ENCODE results near the gene GIPC1. TPM values are rescaled to one million over a fixed set of nuclear protein-coding genes. Genes with fewer than 3 reads are reported as not detected.

Gene GIPC1
- total RNA-seq, 1 experiment from 2014 or later: 103 TPM

DNA sequence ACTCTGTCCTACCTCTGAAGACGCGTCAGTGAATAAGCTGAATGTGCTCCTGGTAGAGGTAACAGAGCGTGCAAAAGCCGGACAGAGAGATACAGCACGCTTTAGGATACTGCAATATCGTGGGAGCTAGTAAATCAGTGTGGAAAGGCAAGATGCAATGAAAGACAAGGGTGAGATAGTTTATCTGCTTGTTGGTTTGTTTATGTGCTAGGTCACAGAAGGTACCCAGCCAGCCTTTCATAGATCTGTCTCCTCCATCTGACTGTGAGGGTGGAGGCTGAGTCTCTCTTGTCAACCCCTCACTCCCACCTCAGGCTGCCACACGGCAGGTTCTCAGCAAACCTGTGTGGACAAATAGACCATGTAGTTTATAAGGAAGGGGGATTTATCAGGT is 904 bp upstream of the GIPC1 start:
- ChIA-PET CTCF (interaction anchor here (0.7 to 1.8 kb wide), 7 partner anchors 7 to 360 kb away, joined by 3 to 5 read pairs (median 3); partner anchors contain the start of gene ASF1B), RAD21 (ENCODE audit: low non-redundant PET in 1 of 2, low total read pairs in 2 of 2, uncharacterized antibody in 2 of 2, unreplicated experiment in 2 of 2) (interaction anchor here in 1 of 2 experiments (1.0 kb wide), 1 partner anchor 10 kb away, joined by 3 read pairs; no protein-coding TSS in a partner anchor), POLR2A (interaction anchor here (0.7 to 3.1 kb wide), 6 partner anchors 10 to 360 kb away, joined by 3 to 15 read pairs (median 8); partner anchors contain the start of genes ASF1B and DNAJB1)
- Histone ChIP-seq H2AFZ (ENCODE audit: low read depth, low read length, poor library complexity, severe bottlenecking) (no peak overlapping the region), H3K79me2 (ENCODE audit: insufficient read depth, low read length) (peaks cover 37% of the 10 kb centered on the region), H4K20me1 (ENCODE audit: insufficient read depth) (no peaks in the 10 kb centered on the region), H3K9me3 (ENCODE audit: control insufficient read depth in 1 of 2, insufficient read depth in 1 of 2, low read depth in 1 of 2, low read length in 2 of 2) (no peaks in the 10 kb centered on the region), H3K9ac (ENCODE audit: low read length) (peak overlapping the region; percentile 86), H3K9me2 (ENCODE audit: insufficient read depth) (no peaks in the 10 kb centered on the region), H3K27me3 (ENCODE audit: insufficient read depth, low read length) (no peaks in the 10 kb centered on the region), H3K36me3 (ENCODE audit: control insufficient read depth in 1 of 2, insufficient read depth in 2 of 2, low read length in 2 of 2) (no peaks in the 10 kb centered on the region; a peak in 1 of 4 replicates), H3K4me2 (ENCODE audit: low read length) (peak overlapping the region; percentile 79), H3K4me1 (ENCODE audit: control insufficient read depth in 1 of 2, insufficient read depth in 2 of 2, low read length in 2 of 2) (peaks cover 20 to 29% of the 10 kb centered on the region in 2 experiments), H3K4me3 (replicated peaks in 1 of 2; ENCODE audit: low read depth in 1 of 2, low read length in 2 of 2) (peak overlapping the region; percentile 31 to 78; a peak in 3 of 4 replicates), H3K27ac (ENCODE audit: low read depth, low read length) (peak overlapping the region; percentile 54)
- no peak for TF ChIP-seq POLR2AphosphoS5 (IDR thresholded peaks at IDR 0.05; ENCODE audit: low read depth, low read length)
- TF ChIP-seq, protein P1, sequence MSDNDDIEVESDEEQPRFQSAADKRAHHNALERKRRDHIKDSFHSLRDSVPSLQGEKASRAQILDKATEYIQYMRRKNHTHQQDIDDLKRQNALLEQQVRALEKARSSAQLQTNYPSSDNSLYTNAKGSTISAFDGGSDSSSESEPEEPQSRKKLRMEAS (IDR thresholded peaks at IDR 0.05): no peak
- no peak for TF ChIP-seq SIN3A (IDR thresholded peaks at IDR 0.05; ENCODE audit: low read depth)
- no peak for TF ChIP-seq EGR1 (IDR thresholded peaks at IDR 0.05; ENCODE audit: low read depth)
- TF ChIP-seq ZFX (IDR thresholded peaks at IDR 0.05): no peak
- TF ChIP-seq CEBPB (IDR thresholded peaks at IDR 0.05; ENCODE audit: low read depth): no peak
- TF ChIP-seq, protein P2, sequence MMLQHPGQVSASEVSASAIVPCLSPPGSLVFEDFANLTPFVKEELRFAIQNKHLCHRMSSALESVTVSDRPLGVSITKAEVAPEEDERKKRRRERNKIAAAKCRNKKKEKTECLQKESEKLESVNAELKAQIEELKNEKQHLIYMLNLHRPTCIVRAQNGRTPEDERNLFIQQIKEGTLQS (IDR thresholded peaks at IDR 0.05): no peak
- no peak for TF ChIP-seq FOSL1 (IDR thresholded peaks at IDR 0.05; ENCODE audit: low read depth)
- no peak for TF ChIP-seq RAD21 (IDR thresholded peaks at IDR 0.05; ENCODE audit: low read depth)
- no peak for TF ChIP-seq ZNF274 (IDR thresholded peaks at IDR 0.05; ENCODE audit: low read depth, low read length)
- no peak for TF ChIP-seq ZBTB33 (IDR thresholded peaks at IDR 0.05; ENCODE audit: extremely low read depth, insufficient replicate concordance, low read length)
- TF ChIP-seq, protein P3, sequence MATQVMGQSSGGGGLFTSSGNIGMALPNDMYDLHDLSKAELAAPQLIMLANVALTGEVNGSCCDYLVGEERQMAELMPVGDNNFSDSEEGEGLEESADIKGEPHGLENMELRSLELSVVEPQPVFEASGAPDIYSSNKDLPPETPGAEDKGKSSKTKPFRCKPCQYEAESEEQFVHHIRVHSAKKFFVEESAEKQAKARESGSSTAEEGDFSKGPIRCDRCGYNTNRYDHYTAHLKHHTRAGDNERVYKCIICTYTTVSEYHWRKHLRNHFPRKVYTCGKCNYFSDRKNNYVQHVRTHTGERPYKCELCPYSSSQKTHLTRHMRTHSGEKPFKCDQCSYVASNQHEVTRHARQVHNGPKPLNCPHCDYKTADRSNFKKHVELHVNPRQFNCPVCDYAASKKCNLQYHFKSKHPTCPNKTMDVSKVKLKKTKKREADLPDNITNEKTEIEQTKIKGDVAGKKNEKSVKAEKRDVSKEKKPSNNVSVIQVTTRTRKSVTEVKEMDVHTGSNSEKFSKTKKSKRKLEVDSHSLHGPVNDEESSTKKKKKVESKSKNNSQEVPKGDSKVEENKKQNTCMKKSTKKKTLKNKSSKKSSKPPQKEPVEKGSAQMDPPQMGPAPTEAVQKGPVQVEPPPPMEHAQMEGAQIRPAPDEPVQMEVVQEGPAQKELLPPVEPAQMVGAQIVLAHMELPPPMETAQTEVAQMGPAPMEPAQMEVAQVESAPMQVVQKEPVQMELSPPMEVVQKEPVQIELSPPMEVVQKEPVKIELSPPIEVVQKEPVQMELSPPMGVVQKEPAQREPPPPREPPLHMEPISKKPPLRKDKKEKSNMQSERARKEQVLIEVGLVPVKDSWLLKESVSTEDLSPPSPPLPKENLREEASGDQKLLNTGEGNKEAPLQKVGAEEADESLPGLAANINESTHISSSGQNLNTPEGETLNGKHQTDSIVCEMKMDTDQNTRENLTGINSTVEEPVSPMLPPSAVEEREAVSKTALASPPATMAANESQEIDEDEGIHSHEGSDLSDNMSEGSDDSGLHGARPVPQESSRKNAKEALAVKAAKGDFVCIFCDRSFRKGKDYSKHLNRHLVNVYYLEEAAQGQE (IDR thresholded peaks at IDR 0.05; ENCODE audit: low read depth): no peak
- no peak for TF ChIP-seq YY1 (IDR thresholded peaks at IDR 0.05; ENCODE audit: extremely low read depth, insufficient replicate concordance, low read depth, low read length)
- no peak for TF ChIP-seq TCF7L2 (IDR thresholded peaks at IDR 0.05; ENCODE audit: borderline replicate concordance, extremely low read depth, insufficient read depth, insufficient read length)
- TF ChIP-seq POLR2A (IDR thresholded peaks at IDR 0.05; ENCODE audit: borderline replicate concordance, extremely low read depth, insufficient read depth, insufficient read length): no peak
- TF ChIP-seq, protein P4, sequence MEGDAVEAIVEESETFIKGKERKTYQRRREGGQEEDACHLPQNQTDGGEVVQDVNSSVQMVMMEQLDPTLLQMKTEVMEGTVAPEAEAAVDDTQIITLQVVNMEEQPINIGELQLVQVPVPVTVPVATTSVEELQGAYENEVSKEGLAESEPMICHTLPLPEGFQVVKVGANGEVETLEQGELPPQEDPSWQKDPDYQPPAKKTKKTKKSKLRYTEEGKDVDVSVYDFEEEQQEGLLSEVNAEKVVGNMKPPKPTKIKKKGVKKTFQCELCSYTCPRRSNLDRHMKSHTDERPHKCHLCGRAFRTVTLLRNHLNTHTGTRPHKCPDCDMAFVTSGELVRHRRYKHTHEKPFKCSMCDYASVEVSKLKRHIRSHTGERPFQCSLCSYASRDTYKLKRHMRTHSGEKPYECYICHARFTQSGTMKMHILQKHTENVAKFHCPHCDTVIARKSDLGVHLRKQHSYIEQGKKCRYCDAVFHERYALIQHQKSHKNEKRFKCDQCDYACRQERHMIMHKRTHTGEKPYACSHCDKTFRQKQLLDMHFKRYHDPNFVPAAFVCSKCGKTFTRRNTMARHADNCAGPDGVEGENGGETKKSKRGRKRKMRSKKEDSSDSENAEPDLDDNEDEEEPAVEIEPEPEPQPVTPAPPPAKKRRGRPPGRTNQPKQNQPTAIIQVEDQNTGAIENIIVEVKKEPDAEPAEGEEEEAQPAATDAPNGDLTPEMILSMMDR (IDR thresholded peaks at IDR 0.05 in 2 of 3, conservative IDR thresholded peaks at IDR 0.05 in 1 of 3; ENCODE audit: borderline replicate concordance in 1 of 3, insufficient read depth in 1 of 3, low read depth in 2 of 3, low read length in 2 of 3): no peak
- no peak for TF ChIP-seq EZH2phosphoT487 (IDR thresholded peaks at IDR 0.05; ENCODE audit: borderline replicate concordance)
- TF ChIP-seq ELF1 (IDR thresholded peaks at IDR 0.05; ENCODE audit: borderline replicate concordance, low read depth): no peak
- DNase-seq (ENCODE audit: low read depth, low spot score) (no peak), ATAC-seq (no peak)
- intact Hi-C loops (cut with micrococcal nuclease): no loop called here
- TSS peak; percentile 56 for BruUV-seq (replicated peaks)

All from HCT116 (cell line).